Ovary (tissue), 9 donors: ENCODE data around the gene SHKBP1. TPM values are rescaled to one million over a fixed set of nuclear protein-coding genes. Genes with fewer than 3 reads are reported as not detected.

Source experiments
- DNase-seq, 5 donors: peaks; one replicate each; pipeline ENCODE4 v3.0.0-alpha.2; 2019 to 2020
- H3K27ac ChIP-seq, 2 donors: fragments of 200-600 bp; one replicate each; pipeline versions ENCODE4 v1.5.1 to v1.8.0; 2019 to 2022
- H3K27me3 ChIP-seq: fragments of 200-600 bp; one replicate; pipeline ENCODE4 v1.8.0; 2022
- H3K36me3 ChIP-seq: fragments of 200-600 bp; sonication (generic); one replicate; pipeline ENCODE4 v1.5.1; 2019
- H3K4me1 ChIP-seq: one replicate; pipeline ENCODE4 v1.8.1; 2013; ENCODE audit warnings: mild to moderate bottlenecking, moderate library complexity; ENCODE audit not compliant: insufficient read depth
- H3K4me3 ChIP-seq: fragments of 200-600 bp; sonication (generic); one replicate; pipeline ENCODE4 v1.5.1; 2017
- H3K9me3 ChIP-seq, 2 donors: fragments of 200-600 bp in 1 of 2; sonication (generic) in 1 of 2; one replicate each; pipeline versions ENCODE4 v1.5.1 to v1.8.1; 2013 to 2019; ENCODE audit warnings: mild to moderate bottlenecking in 1 of 2, moderate library complexity in 1 of 2
- CTCF ChIP-seq, 3 donors: fragments of 450-650 bp in 2 of 3; fragments of 200-600 bp in 1 of 3; IDR thresholded peaks; one replicate each; pipeline versions ENCODE4 v1.5.1 to v1.8.0; 2016 to 2022; ENCODE audit warnings: antibody characterized with exemption in 3 of 3, mild to moderate bottlenecking in 1 of 3
- EP300 ChIP-seq: sonication (generic); formaldehyde crosslinking; IDR thresholded peaks from one replicate; pipeline ENCODE4 v1.6.1; 2017; ENCODE audit warnings: antibody characterized with exemption
- POLR2A ChIP-seq: fragments of 450-650 bp; IDR thresholded peaks from one replicate; pipeline ENCODE4 v1.6.1; 2017; ENCODE audit warnings: antibody characterized with exemption, mild to moderate bottlenecking, moderate library complexity
- WGBS, 3 donors: extraction: QIAGEN DNeasy Blood & Tissue Kit in 1 of 3; methylation state at CpG; one replicate each; pipeline versions ENCODE4 v1.1.5 to v1.1.7; 2013 to 2017; 5-methylcytosine and 5-hydroxymethylcytosine counted together
- intact Hi-C, 4 donors: fragments of 100-400 bp; cut with DNase I; formaldehyde crosslinking; loops; one replicate each; pipeline versions ENCODE4 v1.11.0 to v1.15.1; 2022 to 2023
- polyA plus RNA-seq, 2 donors: library from polyadenylated mRNA; stranded (reverse); fragments of 200-250 nt in 1 of 2; fragments of 350-450 nt in 1 of 2; fragmentation: Illumina TruSeq in 1 of 2; extraction: RNeasy Lipid Tissue Mini Kit (QIAGEN cat#74804) in 1 of 2; gene quantifications; one replicate each; pipeline ENCODE4 v1.2.3, GENCODE V29; 2013 to 2014
- total RNA-seq, 7 donors: library from RNA; depleted of rRNA in 2 of 7; stranded (reverse); fragments of >200 nt in 2 of 7; fragmentation: NEBNext Ultra II Directional in 3 of 7; extraction: Animal tissue kit (Norgen Biotek cat#: 25700) in 3 of 7; gene quantifications; one replicate each; pipeline versions ENCODE4 v1.1.0 to v1.2.4, GENCODE V29; 2016 to 2023
- donor health status: DM: no; HTN: no; CAD: no; lungs with moderate emphysema.
- donor health status: DM: no; HTN: no; CAD: no.
- donor health status: Bipolar disorder and iron deficiency.
- donor health status: DM: yes; HTN: yes; CAD: no.
- donor health status: DM: no; HTN: no; CAD: no.
- donor health status: DM: yes; HTN: yes; CAD: no.

SHKBP1 gene
- total and polyA plus RNA-seq, 9 donors, result 16.3 to 48.7 (median 33.8) TPM

- no peaks in the 10 kb centered on the region for H3K27me3 ChIP-seq
- no peak overlapping the region for H3K27ac ChIP-seq
- peaks cover 4% of the 10 kb centered on the region for H3K4me1 ChIP-seq
- DNase-seq, result no peak
- H3K9me3 ChIP-seq, result no peaks in the 10 kb centered on the region
- TF ChIP-seq EP300 (no peak), CTCF (IDR thresholded peaks at IDR 0.05) (no peak), POLR2A (no peak)
- WGBS, 3 donors, result 18 to 25% (median 24%) methylated on average over 20 of the region's 20 CpGs
- intact Hi-C loops, result no loop called here
- no peaks in the 10 kb centered on the region for H3K36me3 ChIP-seq
- H3K4me3 ChIP-seq, result peak overlapping the region; percentile 2
Observed at GRCh38 chr19:40567040-40567749, 9.5 kb upstream of the SHKBP1 start.

GRCh38 chr19:40567750-40568494, 8.8 kb upstream of the SHKBP1 start:
- no peaks in the 10 kb centered on the region for H3K9me3 ChIP-seq
- no peak overlapping the region for H3K27ac ChIP-seq
- 7 to 9% (median 8%) methylated on average over 55 to 70 of the region's 70 CpGs for WGBS, 3 donors
- intact Hi-C loops, result no loop called here
- no peak for TF ChIP-seq EP300
- peaks cover 4% of the 10 kb centered on the region for H3K4me1 ChIP-seq
- no peak for DNase-seq
- no peaks in the 10 kb centered on the region for H3K36me3 ChIP-seq
- H3K27me3 ChIP-seq, result no peaks in the 10 kb centered on the region
- H3K4me3 ChIP-seq, result peak overlapping the region; percentile 2

- TF ChIP-seq CTCF (IDR thresholded peaks at IDR 0.05) (no peak), POLR2A (no peak), EP300 (no peak)
- intact Hi-C loops, result loop anchor here in 1 of 4 donors (10.0 kb wide), 1 partner anchor 106 kb away; the partner anchor contains the start of genes BLVRB and SPTBN4
- Histone ChIP-seq H3K4me1 (peaks cover 4% of the 10 kb centered on the region), H3K27ac (peak overlapping the region; percentile 40 to 42), H3K27me3 (no peaks in the 10 kb centered on the region), H3K36me3 (no peaks in the 10 kb centered on the region), H3K9me3 (no peaks in the 10 kb centered on the region), H3K4me3 (peak overlapping the region; percentile 41)
- peak; percentile 99 for DNase-seq
- WGBS, 3 donors, result 0 to 1% (median 0%) methylated on average over 24 to 53 of the region's 53 CpGs
Observed at GRCh38 chr19:40570313-40571004, 6.2 kb upstream of the SHKBP1 start.

- no peak overlapping the region for H3K4me3 ChIP-seq
Observed at GRCh38 chr19:40571005-40571318, 5.7 kb upstream of the SHKBP1 start.

More at GRCh38 chr19:40571005-40571318, 5.7 kb upstream of the SHKBP1 start:
- no peaks in the 10 kb centered on the region for H3K36me3 ChIP-seq
- no peaks in the 10 kb centered on the region for H3K27me3 ChIP-seq
- peak overlapping the region; percentile 34 to 42 for H3K27ac ChIP-seq
- H3K9me3 ChIP-seq, result no peaks in the 10 kb centered on the region
- TF ChIP-seq POLR2A, result no peak
- no peak for TF ChIP-seq EP300
- no peak for TF ChIP-seq CTCF (IDR thresholded peaks at IDR 0.05)
- no peak for DNase-seq
- intact Hi-C loops, result loop anchor here in 1 of 4 donors (10.0 kb wide), 1 partner anchor 106 kb away; the partner anchor contains the start of genes BLVRB and SPTBN4
- 24 to 37% (median 31%) methylated on average over 3 of the region's 3 CpGs for WGBS, 3 donors
- peaks cover 4% of the 10 kb centered on the region for H3K4me1 ChIP-seq
